Glomerular visceral epithelial cell (primary cell): Measurements from ENCODE around the gene SPATA9.
A peak's percentile ranks its signal among the peaks of the same experiment; 100 is the strongest.

Experiments
- DNase-seq: peaks from one replicate; pipeline ENCODE4 v3.0.0-alpha.2; 2016; ENCODE audit errors: extremely low spot score

SPATA9 gene

DNA sequence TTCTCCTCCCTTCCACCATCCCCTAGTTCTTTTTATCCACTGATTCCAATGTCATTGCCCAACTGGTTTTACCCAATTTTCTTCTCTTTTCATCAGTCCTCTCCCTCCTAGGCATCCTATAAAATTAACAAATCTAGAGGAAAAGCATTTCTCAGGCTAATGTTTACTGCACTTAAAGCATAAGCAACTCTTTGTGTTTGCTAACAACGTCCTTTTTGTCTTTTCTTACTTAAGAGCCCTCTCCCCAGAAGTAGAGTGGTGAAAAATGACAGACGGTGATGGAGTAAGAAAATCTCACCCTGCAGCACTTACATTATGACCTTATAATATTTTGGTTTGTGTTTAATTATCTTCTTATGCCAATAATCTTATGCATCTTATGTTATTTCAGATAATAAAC, 1.6 kb upstream of the SPATA9 start:
- DNase-seq: no peak

DNA sequence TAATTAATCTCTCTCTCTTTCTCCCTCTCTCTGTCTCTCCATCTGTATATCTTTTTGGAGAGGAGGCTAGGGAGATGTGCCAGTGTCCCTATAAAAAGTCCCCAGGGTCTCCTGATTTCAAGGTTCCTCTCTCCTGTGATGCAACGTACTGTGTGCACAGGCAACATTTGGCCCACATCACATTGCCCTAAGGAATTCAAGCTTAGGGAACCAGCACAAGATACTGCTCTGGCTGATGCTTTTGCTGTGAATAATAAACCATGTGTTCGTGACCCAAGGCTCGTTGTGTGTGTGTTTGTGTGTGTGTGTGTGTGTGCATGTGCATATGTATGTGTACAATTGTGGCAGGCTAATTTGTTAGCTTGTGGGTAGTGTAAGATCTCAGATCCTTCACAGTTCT, 9.7 kb downstream of the SPATA9 start:
- no peak for DNase-seq

DNA sequence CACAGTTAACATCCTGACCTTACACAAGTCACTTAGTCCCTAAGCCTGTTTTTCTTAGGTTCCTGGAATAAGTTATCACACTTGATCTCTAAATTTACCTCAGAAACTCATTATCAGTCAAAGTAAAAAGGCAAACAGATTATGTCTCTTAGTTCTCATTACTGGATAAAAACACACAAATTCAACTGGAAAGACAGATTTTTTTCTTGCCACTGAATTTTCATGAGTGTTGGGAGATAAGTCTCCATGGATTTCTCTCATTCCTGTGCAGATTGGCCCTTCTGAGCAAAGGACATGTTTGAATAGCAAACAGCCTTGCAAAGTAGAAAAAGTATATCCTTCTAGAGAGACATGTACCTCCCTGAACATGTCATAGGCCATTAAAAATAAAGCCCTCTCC, 10.2 kb downstream of the SPATA9 start:
- DNase-seq: no peak

DNA sequence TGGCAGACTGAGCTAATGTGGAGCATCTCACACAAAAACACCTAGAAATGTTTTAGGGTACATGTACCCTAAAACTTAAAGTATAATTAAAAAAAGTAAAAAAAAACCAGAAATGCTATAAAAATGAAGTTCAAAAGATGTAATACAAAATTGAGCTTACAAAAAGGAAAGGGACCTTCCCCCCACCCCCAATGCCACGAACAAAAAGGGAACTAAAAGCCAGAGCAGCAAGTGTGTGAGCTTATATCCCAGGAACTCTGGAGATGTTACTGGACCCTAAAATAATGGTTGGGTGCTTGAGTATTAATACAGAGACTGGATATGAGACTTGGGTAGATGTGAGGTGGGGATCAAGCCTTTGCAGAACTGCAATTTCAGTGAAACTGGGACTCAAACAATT, 11.0 kb downstream of the SPATA9 start:
- no peak for DNase-seq

DNA sequence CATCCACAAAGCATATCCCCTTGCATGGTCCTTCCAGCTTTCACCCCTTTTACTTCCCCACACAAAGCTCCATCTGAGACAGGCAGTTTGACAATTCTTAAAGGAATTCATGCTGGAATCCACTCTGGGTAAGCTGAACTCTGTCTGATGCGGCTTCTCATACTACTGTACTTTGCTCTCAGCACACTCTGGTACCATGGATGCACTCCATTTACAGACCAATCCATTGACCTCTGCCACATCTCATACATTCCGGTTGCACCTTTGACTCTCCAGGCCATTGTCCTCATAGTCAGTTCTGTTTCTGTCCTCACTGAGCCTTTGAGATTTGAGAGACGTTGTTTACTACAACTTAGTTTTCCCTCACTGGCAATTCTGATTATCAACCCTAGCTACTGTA, 12.2 kb downstream of the SPATA9 start:
- DNase-seq: no peak

DNA sequence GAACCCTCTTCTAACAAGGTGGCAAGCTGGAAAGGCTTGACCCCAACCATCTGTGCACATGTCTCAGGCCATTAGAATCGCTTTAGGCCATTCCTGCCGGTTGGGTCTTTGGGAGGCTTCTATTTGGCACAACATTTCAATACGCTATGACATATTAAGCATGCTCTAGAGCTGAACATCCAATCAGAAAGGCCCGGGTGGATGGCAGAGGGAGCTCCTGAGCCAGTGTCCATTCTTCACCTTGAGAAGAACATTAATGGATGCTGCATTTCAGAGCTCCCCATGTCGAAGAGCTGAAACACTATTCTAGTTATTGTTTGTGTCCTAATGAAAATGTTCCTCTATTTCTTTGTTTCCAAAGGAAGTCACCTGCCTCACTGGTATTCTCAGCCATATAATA, 12.8 kb downstream of the SPATA9 start:
- DNase-seq: no peak

DNA sequence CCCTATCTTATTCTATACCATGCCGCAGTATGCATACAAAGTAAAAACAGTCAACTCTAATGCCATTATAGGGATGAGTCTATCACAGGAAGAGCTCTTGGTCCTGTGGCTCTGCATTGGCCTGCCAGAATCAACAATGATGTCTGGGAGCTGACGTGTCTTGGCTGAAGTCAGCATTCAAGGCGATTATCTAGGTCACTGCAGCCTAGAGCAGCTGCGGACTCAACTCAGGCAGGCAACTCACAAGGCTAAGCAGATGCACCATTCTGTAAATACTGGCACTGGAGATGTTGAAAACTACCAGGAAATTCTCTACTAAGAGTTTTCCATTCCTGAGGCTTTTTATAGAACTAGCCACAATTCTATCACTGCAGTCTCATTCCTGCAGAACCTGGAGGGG, 13.3 kb downstream of the SPATA9 start:
- peak; percentile 72 for DNase-seq

DNA sequence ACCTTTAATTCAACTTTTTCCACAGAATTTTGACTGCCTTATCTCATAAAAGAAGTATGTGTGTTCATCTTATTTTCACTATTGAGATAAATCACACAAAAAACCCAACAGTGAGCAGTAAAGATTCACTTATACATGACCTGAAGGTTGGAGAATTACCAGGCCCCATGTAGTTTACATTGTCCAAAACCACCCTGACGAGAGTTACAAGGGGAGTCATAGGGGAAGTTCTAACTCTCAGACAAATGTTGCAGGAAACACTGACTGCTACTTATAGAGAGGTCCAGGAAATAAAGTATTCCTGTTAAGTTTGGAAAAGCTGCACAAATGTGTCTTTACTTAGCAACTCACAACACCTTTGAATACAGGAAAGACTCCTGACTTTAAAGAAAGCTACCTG, 14.1 kb downstream of the SPATA9 start:
- DNase-seq: no peak

DNA sequence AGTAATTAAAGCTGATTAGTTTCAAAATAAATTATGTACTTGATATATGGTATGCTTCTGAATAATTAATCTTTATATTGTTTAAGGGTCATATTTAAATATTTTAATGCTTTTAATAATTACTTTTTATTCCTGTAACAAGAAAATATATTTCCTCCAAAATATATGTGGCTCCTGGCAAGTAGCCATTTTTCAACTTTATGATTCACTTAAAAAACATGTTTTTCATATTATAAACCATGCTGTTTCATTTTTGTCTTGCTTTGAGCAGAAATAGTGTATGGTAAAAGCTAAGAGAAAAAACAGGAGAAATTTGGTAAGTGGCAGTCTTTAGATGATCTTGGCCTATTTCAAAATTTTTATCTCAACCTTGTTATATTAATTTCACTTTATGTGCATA, 14.6 kb downstream of the SPATA9 start:
- no peak for DNase-seq

DNA sequence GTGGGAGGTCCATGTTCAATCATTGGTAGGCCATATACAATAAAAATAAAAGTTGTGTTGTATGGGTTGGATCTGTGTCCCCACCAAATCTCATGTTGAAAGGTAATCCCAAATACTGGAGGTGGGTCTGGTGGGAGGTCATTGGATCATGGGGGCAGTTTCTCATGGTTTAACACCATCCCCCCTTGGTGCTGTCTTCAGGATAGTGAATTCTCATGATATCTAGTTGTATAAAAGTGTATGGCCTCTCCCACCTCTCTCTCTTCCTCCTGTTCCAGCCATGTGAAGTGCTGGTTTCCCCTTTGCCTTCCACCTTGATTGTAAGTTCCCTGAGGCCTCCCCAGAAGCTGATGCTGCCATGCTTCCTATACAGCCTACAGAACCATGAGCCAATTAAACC, 15.1 kb downstream of the SPATA9 start:
- DNase-seq: no peak

DNA sequence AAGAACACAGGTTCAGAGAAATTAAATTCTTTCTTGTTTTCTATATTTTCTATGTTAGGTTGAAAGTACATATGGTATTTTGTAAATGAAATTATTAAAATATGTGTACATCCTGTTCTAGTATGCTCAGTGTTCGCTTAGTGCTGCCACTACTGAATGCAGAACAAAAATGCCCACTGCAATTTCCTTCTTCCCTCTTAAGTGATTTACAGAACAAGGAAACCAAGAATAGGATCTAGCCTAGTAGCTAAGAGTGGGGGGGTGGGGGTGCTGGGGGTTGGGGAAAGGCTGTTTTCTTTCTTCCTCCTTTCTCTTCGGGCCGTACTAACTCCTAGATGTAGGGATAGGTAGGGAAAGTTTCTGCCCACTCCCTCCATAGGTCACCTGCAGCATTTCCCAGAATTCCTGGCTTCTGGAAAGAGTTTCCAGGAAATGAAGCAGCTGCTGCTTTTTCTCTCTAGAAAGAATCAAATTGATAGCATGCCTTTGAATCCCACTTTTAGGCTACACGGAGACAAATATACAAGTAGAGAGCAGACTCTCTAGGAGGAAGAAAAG, 15.7 kb downstream of the SPATA9 start:
- DNase-seq: no peak

DNA sequence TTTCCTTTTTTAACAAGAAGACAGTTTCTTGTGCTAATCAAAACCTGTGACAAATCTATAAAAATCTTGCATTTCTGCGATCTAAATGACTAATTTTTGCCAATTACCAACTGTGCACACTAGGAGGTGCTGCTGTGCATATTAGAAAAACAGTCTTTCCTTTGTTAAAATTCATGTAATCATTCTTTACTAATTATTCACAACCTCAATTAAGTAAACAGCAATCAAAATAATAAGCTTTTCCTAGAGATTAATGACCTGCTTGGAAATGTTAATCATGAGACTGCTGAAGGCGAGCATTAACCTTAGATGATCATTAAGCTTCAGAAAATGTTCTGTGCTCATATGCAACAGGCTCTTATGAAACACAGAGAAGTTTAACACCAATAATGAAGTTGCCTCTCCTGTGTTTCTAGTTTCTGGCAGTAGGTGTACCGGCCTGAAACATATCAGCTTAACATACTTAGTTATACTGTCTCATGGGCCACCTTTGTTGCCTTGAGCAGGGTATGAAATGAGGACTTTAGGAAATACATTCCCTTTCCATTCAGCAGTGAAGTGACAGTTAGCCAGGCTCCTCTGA, 18.5 kb downstream of the SPATA9 start:
- peak; percentile 39 for DNase-seq

DNA sequence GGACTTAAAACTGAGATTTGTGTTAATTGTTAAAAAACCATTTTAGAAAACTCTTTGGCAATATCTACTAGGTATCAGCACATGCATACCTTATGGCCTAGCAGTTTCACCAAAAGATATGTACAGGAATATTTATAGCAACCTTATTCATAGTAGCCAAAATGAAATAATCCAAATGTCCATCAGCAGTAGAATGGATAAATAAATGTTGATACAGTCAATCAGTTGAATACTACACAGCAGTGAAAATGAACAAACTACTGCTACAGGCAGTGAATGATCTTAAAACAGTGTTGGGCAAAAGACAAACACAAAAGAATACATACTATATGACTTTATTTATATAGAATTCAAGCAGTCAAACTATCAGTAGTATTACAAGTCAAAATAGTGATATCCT, 19.8 kb downstream of the SPATA9 start:
- DNase-seq: no peak

DNA sequence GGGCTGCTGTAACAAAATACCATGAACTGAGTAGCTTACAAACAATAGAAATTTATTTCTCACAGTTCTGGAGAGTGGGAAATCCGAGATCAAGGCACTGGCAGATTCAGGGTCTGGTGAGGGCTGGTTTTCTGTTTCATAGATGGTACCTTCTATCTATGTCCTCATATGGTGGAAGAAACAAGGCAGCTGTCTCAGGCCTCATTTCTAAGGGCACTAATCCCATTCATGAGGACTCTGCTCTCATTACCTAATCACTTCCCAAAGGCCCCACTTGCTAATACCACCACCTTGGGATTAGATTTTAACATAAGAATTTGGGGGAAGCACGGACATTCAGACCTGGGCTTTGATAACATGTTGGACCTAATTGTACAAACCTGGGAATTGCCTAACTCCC, 22.7 kb downstream of the SPATA9 start:
- DNase-seq: no peak

DNA sequence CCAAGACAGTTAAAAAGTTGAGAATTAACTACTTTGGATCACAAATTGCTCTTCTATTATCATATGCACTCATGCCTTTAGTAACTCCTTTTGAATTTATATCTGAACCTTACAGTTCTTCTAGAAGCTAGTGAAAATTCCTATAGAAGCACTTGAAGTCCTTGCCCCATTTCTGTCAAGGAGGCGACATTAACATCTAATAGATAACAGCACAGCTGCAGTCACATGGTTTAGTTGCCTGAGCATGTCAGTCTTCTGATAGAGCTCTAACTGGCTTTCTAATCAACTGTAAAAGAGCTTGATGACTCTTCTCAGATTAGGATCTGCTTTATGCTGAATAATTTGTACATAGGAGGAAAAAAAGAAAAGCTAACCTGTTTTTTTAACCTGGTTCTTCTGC, 27.2 kb downstream of the SPATA9 start:
- no peak for DNase-seq

DNA sequence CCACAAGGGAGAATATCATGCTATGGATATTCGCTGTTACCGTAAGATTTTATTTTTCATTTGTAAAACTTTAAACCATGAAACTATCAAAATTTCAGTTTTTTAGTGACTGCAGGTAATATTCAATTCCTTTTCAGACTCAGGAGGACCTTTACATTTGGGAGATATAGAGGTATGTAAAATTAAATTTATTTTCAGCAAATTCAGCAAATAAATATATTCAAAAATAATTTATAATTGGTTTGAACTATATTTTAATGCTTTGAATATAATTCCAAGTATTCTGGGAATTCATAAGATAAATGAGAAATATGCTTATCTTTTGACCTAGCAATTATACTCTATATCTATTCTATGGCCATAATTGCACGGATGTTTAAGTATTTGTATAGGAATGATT, 28.6 kb downstream of the SPATA9 start:
- DNase-seq: no peak

DNA sequence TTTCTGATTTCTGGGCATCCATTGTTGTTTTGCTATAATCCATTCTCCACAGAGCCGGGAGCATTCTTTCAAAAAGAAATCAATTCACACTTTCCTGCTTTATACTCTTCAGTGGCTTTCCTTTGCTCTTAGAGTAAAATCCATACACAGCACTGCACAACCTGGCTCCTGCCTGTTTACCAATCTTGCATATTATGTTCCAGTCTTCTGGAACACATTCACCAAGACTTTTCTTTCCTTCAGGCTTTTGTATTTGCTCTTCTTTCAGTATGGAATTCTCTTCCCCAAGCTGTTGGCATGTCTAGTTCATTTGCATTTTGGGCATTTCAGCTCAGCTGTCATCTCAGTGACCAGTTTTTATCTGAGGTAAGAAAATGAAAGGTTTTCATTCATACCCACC, 29.9 kb downstream of the SPATA9 start:
- DNase-seq: no peak

DNA sequence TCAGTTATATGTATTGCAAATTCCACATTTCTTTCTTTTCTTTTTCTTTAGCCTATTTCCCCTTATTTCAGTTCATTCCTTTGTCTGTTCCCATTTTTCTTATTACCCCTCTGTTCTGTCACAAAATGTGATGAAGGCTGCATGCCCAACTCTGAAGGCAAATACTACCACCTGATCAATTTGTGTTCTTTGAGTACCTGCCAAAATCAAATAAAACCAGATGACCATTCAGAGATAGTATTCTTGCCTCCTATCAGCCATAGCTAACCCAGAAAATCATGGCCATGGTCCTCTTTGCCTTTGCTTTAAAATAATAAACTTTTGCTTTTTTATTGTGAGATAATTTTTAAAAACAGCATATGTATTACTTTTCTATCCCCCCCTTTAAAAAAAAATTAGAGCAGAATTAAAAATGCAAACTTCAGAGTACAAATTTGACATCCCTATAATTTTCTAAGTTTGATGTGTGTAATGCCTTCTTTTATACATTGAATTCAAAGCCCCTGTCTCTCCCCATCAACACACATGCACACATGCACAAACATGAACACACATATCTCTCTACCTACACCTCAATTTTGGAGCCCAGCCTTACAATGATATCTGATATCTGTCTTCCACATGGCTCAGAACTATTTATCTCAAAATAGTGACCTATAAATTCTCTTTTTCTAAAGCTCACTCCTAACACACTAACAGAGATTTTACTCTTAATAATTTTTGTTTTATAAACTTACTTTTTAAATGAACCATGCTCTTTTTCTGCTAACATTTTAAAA, 32.8 kb downstream of the SPATA9 start:
- no peak for DNase-seq

DNA sequence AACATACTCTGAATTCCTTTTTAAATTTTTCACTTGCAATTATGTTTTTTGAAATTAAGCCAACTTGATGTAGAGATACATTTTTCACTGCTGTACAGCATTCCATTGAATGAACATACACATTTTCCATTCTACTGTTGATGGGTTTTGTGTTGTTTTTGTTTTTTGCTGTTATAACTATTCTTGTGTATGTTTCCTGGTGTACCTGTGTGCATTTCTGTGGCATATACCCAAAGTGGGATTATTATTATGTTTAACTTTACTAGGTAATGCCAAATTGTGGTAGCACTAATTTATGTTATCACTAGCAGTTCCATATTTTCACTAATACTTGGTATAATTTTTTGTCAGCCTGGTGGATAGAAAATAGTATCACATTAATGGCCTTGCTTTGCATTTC, 33.5 kb downstream of the SPATA9 start:
- no peak for DNase-seq

DNA sequence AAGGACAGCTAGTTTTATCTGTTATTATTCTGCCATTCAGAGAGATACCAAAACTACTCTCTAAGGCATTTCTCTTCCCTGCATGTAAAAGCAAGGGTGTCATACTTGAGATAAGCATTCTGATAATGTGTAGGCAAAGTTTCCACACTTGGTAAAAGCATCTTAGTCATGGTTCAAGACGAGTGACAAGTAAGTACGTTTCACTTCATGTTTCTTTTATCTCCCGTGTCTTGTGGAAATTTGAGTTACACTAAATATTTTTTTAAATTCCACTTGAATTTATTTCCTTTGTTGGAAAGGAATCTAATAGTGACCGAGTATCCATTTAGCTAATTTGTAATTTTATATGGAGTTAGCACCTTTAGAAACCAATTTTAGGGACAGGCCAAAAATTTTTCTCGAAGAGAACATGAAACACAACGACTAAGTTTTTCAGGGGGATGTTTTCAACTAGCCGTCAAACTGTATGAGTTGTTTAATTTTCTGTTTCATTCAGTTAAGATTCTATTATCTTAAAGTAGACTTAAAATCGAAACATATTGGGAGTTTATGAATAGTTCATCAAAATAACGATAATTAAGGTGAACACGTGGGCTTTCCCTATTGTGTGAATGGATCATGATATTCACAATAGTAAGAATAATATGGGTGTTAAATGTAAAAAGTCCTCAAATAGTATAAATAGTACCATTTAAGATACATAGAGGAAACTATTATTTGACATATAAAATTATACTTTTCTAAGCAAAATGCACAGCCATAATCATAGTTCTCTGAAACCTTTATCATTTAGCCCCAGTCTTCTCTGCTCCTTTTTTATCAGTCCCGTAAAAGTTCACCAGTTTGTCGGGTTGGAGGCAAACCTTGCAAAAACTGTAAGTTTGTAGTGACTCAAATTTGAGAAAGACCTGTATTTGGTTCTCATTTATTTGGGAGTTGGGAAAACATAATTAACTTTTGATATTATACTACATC, 34.6 kb downstream of the SPATA9 start:
- DNase-seq: no peak

DNA sequence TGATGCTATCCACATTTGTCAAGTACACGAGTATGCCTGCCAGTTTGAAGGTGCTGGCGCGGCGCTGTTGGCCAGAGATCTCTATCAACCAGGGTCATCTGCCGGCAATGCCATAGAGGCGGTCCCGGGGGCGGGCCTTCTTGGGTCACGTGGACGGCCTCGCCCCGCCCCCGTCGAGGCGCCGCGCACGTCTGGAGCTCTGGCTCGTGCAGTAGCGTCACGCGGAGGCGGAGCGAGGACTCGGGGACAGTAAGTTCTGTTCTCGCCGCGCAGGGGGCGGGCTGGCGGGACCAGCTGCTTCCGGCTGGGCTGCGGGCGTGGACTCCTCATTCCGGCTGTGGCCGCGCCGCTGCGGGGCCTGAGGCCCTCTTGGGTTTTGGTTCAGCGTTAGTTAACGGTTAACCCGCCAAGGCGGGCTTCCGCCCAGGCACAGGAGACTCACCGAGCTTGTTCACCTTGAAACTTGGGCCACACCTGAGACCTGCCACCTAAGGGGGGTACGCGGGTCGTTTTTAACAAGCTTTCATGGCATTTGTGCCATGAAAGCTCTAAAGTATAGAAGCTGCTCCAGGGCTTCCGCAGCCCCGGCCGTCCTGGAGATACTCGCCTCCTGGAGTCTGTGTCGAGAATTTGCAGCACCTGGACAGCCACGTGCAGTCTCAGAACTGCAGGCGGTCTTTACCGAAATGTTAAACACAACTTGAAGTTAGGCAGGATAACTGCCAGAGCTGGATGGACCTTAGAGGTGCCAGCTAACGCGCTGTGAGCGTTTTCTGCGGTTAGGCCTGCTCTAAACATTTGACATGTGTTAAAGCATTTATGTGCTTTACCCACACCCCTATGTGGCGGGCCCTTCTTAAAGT, 36.0 kb downstream of the SPATA9 start, which contains the start of gene RFESD:
Gene RFESD (plus strand): TSS at position 209 of the 863 bp plus-strand sequence. CDS start 5,495 bp downstream, outside the sequence.
- DNase-seq: peak; percentile 99
